ENCODE data around the gene KLC3.

DNA sequence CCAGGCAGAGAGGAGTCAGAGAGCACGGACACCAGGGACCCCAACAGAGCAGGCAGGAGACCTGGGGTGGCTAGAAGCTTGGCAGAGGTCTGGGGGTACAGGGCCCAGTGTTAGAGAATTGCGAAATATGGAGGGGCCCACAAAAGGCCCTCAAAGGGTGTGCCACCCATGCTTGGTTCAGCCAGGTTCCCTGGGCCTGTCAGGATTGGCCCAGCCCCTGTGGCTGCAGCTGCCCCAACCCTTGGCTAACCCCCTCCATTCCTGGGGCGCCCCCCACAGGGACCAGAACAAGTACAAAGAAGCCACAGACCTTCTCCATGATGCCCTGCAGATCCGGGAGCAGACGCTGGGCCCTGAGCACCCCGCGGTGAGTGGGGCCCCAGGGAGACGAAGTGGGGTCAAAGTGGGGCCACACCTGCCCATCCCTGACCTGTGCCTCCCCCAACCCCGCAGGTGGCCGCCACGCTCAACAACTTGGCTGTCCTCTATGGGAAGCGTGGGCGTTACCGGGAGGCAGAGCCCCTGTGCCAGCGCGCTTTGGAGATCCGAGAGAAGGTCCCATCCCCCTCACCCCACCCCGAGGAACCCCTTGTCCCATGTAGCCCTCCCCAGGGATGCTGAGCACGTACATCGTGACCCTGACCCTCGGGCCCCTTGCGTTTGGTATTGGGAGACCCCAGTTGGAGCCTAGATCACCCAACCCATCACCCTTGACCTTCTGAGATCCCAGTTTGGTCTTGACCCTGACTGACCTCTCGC lies 8.0 kb downstream of the KLC3 start:
- TF ChIP-seq, protein P1, sequence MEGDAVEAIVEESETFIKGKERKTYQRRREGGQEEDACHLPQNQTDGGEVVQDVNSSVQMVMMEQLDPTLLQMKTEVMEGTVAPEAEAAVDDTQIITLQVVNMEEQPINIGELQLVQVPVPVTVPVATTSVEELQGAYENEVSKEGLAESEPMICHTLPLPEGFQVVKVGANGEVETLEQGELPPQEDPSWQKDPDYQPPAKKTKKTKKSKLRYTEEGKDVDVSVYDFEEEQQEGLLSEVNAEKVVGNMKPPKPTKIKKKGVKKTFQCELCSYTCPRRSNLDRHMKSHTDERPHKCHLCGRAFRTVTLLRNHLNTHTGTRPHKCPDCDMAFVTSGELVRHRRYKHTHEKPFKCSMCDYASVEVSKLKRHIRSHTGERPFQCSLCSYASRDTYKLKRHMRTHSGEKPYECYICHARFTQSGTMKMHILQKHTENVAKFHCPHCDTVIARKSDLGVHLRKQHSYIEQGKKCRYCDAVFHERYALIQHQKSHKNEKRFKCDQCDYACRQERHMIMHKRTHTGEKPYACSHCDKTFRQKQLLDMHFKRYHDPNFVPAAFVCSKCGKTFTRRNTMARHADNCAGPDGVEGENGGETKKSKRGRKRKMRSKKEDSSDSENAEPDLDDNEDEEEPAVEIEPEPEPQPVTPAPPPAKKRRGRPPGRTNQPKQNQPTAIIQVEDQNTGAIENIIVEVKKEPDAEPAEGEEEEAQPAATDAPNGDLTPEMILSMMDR (IDR thresholded peaks at IDR 0.05) = no peak
- TF ChIP-seq POLR2A (IDR thresholded peaks at IDR 0.05) = no peak
